NCI-H226 (cell line): ENCODE data around the gene GPRC6A.

Experiments used
- DNase-seq: peaks from one replicate; pipeline ENCODE4 v3.0.0-alpha.2; 2015

The GPRC6A gene

GRCh38 chr6:116783852-116784251, 45.0 kb downstream of the GPRC6A start:
- DNase-seq: no peak

GRCh38 chr6:116779573-116780164, 49.2 kb downstream of the GPRC6A start:
- DNase-seq: no peak

GRCh38 chr6:116773886-116774285, 55.0 kb downstream of the GPRC6A start:
- no peak for DNase-seq

- no peak for DNase-seq
Observed at GRCh38 chr6:116772450-116772849, 56.4 kb downstream of the GPRC6A start.

- no peak for DNase-seq
Observed at GRCh38 chr6:116767715-116768114, 61.2 kb downstream of the GPRC6A start.

GRCh38 chr6:116766506-116767176, 62.2 kb downstream of the GPRC6A start:
- DNase-seq: no peak

- DNase-seq: no peak
Observed at GRCh38 chr6:116764961-116765841, 63.7 kb downstream of the GPRC6A start, which contains the start of gene FAM162B. Gene FAM162B (minus strand): TSS chr6:116765719. CDS start chr6:116765576, 143 bp downstream.

- no peak for DNase-seq
Observed at GRCh38 chr6:116764629-116764960, 64.3 kb downstream of the GPRC6A start.

- no peak for DNase-seq
Observed at GRCh38 chr6:116763906-116764628, 64.8 kb downstream of the GPRC6A start.

- DNase-seq: no peak
Observed at GRCh38 chr6:116763048-116763447, 65.8 kb downstream of the GPRC6A start.

- no peak for DNase-seq
Observed at GRCh38 chr6:116762235-116762634, 66.6 kb downstream of the GPRC6A start.

GRCh38 chr6:116761779-116762178, 67.1 kb downstream of the GPRC6A start:
- no peak for DNase-seq

GRCh38 chr6:116745176-116745575, 83.7 kb downstream of the GPRC6A start:
- no peak for DNase-seq
